GM08714 (cell line): ENCODE data around the gene ATN1.
"Not testable (repeated sequence)": the region's sequence is repeated elsewhere in the genome, so short reads cannot be mapped to it uniquely, and the experiment has no call there.

Source experiments
- H3K4me3 ChIP-seq: fragments of 200-500 bp; sonication (Bioruptor generic); 2 replicates; pipeline ENCODE4 v1.5.1; 2014; ENCODE audit warnings: mild to moderate bottlenecking, low read length, inconsistent platforms
- ZNF274 ChIP-seq: IDR thresholded peaks from 2 replicates; pipeline ENCODE4 v1.6.1; 2012; ENCODE audit warnings: mild to moderate bottlenecking, low read depth, low read length

Gene ATN1

GRCh38 chr12:6927379-6928021 lies at the start of gene ATN1:
ATN1 (plus strand) TSS chr12:6927959; CDS start chr12:6934002, 6,043 bp downstream.
- TF ChIP-seq ZNF274: no peak
- H3K4me3 ChIP-seq: peak within 1 kb of the TSS; percentile 82

GRCh38 chr12:6879824-6880223 lies 47.9 kb upstream of the ATN1 start:
- H3K4me3 ChIP-seq: not testable (repeated sequence)

GRCh38 chr12:6883252-6883651 lies 44.5 kb upstream of the ATN1 start:
- no peak for TF ChIP-seq ZNF274
- no peak overlapping the region for H3K4me3 ChIP-seq

GRCh38 chr12:6883683-6884082 lies 44.1 kb upstream of the ATN1 start:
- no peak overlapping the region for H3K4me3 ChIP-seq
- no peak for TF ChIP-seq ZNF274

GRCh38 chr12:6884539-6884938 lies 43.2 kb upstream of the ATN1 start:
- TF ChIP-seq ZNF274: no peak
- H3K4me3 ChIP-seq: no peak overlapping the region

GRCh38 chr12:6886206-6886999 lies 41.4 kb upstream of the ATN1 start:
- not testable (repeated sequence) for H3K4me3 ChIP-seq

- TF ChIP-seq ZNF274: no peak
- H3K4me3 ChIP-seq: no peak overlapping the region
These were observed 40.3 kb upstream of the ATN1 start for GRCh38 chr12:6887460-6887859.

- no peak for TF ChIP-seq ZNF274
- H3K4me3 ChIP-seq: no peak overlapping the region
These were observed 39.4 kb upstream of the ATN1 start for GRCh38 chr12:6888360-6888759.

- not testable (repeated sequence) for H3K4me3 ChIP-seq
These were observed 39.0 kb upstream of the ATN1 start for GRCh38 chr12:6888794-6889193.

- H3K4me3 ChIP-seq: not testable (repeated sequence)
These were observed 37.8 kb upstream of the ATN1 start for GRCh38 chr12:6889775-6890573.

- no peak for TF ChIP-seq ZNF274
These were observed 36.7 kb upstream of the ATN1 start for GRCh38 chr12:6890789-6891645.

GRCh38 chr12:6891646-6892001 lies 36.1 kb upstream of the ATN1 start:
- TF ChIP-seq ZNF274: no peak
- peak overlapping the region; percentile 63 for H3K4me3 ChIP-seq

More at GRCh38 chr12:6890789-6891645, 36.7 kb upstream of the ATN1 start:
- H3K4me3 ChIP-seq: peak overlapping the region; percentile 63

- H3K4me3 ChIP-seq: not testable (repeated sequence)
These were observed 35.1 kb upstream of the ATN1 start for GRCh38 chr12:6892683-6893082.

GRCh38 chr12:6894321-6894720 lies 33.4 kb upstream of the ATN1 start:
- H3K4me3 ChIP-seq: no peak overlapping the region
- TF ChIP-seq ZNF274: no peak
